IPS-20b (cell line): Measurements from ENCODE around the gene HOXD10.

Experiments used
- H3K27ac ChIP-seq: one replicate; pipeline ENCODE4 v1.5.1; 2013; ENCODE audit warnings: low read length
- H3K27me3 ChIP-seq: 2 replicates; pipeline ENCODE4 v1.6.1; 2013; ENCODE audit warnings: mild to moderate bottlenecking, low read length, inconsistent platforms; ENCODE audit not compliant: insufficient read depth
- H3K36me3 ChIP-seq: 2 replicates; pipeline ENCODE4 v1.6.1; 2013; ENCODE audit warnings: low read depth, mild to moderate bottlenecking, inconsistent platforms, low read length, moderate library complexity; ENCODE audit not compliant: insufficient read depth
- H3K4me1 ChIP-seq: 2 replicates; pipeline ENCODE4 v1.6.1; 2013; ENCODE audit warnings: mild to moderate bottlenecking, control low read depth, inconsistent platforms, low read length, moderate library complexity; ENCODE audit not compliant: insufficient read depth
- H3K4me3 ChIP-seq: 2 replicates; pipeline ENCODE4 v1.5.1; 2013; ENCODE audit warnings: mild to moderate bottlenecking, low read length, inconsistent platforms
- H3K9ac ChIP-seq: 2 replicates; pipeline ENCODE4 v1.6.1; 2013; ENCODE audit warnings: low read depth, mild to moderate bottlenecking, inconsistent platforms, low read length, moderate library complexity
- H3K9me3 ChIP-seq: 2 replicates; pipeline ENCODE4 v1.6.1; 2013; ENCODE audit warnings: mild to moderate bottlenecking, low read depth, low read length, inconsistent platforms; ENCODE audit not compliant: insufficient read depth

HOXD10 gene

GRCh38 chr2:176078541-176079284 is 37.9 kb upstream of the HOXD10 start:
- H3K4me1 ChIP-seq = no peaks in the 10 kb centered on the region
- H3K9me3 ChIP-seq = peaks cover 6% of the 10 kb centered on the region; the same call in 1 of the 2 replicates
- H3K9ac ChIP-seq = no peak overlapping the region
- peaks cover 99% of the 10 kb centered on the region for H3K27me3 ChIP-seq
- H3K4me3 ChIP-seq = peak overlapping the region; percentile 49
- H3K27ac ChIP-seq = no peak overlapping the region
- H3K36me3 ChIP-seq = no peaks in the 10 kb centered on the region

DNA sequence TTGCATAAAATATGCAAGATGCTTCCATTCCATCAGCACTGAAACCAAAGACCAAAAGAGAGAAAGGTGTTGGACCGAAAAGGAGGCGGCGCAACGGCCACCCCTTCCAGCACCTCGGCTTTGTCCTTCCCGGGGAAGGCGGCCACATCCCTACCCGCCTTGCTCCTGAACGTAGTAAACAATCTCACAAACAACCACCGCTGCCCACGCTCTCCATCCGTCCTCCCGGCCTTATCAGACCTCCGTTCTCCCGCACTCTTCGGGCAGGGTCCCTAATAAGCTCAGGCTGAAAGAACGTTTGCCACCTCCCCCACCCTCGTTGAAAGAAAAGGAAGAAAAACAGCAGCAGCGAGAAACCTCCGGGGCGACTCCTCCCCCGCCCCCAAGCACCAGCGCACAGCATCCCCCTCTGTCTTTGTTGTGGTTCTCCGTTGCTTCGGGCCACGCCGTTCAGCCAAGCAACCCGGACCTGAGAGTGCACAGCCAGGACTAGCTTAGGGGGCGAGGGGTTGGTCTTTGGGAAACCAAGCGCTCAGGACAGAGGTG is 37.2 kb upstream of the HOXD10 start:
- Histone ChIP-seq H3K4me1 (no peaks in the 10 kb centered on the region), H3K36me3 (no peaks in the 10 kb centered on the region), H3K27ac (no peak overlapping the region), H3K27me3 (peaks cover 99% of the 10 kb centered on the region), H3K4me3 (peak overlapping the region; percentile 49), H3K9me3 (peaks cover 10% of the 10 kb centered on the region; the same call in 1 of the 2 replicates), H3K9ac (no peak overlapping the region)

DNA sequence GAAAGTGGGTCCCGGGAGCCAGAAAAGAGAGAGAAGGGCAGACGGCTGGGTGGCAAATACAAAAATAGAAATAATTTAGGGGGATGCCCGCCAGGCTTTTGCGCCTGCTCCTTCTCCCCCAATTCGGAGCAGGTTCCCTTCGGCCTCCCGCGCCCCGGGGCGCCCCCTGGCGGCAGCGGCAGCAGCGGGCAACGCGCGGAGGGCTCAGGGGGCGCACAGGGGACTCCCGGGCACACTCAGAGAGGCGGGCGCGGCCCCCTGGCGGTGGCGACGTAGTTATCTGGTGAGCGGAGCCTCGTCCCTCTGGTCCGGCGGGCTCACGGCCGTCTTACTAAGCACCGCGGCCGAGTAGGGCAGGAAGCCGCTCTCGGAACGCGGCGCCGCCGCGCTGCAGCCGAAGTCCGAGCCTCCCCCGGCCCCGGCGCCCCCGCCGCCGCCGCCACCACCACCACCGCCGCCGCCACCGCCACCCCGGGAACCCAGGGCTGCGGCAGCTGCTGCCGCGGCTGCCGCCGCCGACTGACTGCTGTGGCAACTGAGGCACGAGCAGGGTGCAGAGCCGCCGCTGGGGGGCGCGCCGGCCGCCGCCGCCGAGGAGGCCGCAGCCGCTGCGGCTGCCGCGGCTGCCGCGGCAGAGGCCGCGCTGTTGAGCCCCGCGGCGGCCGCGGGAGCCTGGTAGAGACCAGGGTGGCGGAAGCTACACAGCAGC is 36.6 kb upstream of the HOXD10 start:
- H3K4me3 ChIP-seq = peak overlapping the region; percentile 49
- no peaks in the 10 kb centered on the region for H3K36me3 ChIP-seq
- no peak overlapping the region for H3K27ac ChIP-seq
- no peak overlapping the region for H3K9ac ChIP-seq
- no peaks in the 10 kb centered on the region for H3K4me1 ChIP-seq
- peaks cover 10% of the 10 kb centered on the region; the same call in 1 of the 2 replicates for H3K9me3 ChIP-seq
- peaks cover 99% of the 10 kb centered on the region for H3K27me3 ChIP-seq

DNA sequence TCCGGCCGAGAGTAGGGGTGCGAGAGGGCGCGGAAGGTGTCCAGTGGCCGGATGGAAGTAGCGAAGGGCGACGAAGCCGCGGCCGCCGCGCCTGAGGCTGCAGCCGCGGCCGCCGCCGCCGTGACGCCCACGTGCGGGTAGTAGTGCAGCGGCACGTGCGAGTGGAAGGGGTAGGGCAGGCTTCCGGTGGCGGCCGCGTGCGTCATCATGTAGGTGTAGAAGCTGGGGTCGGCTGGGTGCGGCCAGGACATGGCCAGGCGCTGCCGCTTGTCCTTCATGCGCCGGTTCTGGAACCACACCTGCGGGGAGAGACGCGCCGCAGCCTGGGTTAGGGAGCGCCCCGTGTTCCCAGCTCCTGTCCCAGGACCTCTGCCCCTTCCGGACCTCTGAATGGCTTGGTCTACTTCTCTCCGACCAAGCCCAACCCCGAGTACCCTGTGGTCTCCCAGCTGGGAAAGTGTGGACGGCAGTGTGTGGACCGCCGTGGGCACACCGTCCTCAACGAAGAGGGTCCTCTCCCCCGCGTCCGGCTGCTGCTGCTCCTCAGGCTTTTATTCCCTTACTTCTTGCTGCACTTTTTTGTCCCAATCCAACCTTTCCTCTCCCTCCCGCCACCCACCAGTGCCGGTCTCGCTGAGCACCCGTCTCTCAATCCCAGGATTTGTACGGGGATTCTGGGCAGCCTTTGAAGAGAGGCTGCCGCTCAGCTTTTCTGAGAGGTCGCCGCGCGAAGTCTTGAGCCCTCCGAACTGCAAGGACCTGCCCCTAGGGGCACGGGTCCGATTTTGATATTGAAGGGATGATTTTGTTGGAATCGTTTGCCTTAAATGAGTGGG is 35.8 kb upstream of the HOXD10 start:
- Histone ChIP-seq H3K9ac (no peak overlapping the region), H3K27me3 (peaks cover 99% of the 10 kb centered on the region), H3K27ac (no peak overlapping the region), H3K9me3 (peaks cover 10% of the 10 kb centered on the region; the same call in 1 of the 2 replicates), H3K4me3 (peak overlapping the region; percentile 38; the same call in 1 of the 2 replicates), H3K4me1 (no peaks in the 10 kb centered on the region), H3K36me3 (no peaks in the 10 kb centered on the region)

DNA sequence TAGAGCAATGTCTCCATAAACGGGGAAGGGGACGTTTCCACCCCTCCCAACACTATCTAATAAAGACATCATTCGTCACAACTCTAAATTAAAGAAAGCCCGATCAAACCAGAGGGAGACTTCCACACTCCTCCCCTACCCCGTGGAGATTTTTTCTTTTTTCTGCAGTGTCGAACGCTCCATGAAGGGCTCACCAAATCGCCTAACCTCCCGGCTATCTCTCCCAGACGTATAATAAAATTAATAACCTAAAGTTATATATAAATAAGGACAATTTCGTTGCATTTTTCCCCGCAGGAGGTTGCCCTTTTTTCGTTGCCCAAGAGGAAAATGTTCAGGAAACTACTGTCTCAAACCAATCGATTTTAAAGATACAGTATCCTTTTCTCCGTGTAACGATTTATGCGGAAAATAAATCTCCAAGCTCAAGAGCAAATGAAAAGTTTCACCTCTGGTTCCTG is 35.2 kb upstream of the HOXD10 start:
- peaks cover 10% of the 10 kb centered on the region; the same call in 1 of the 2 replicates for H3K9me3 ChIP-seq
- no peaks in the 10 kb centered on the region for H3K36me3 ChIP-seq
- no peak overlapping the region for H3K27ac ChIP-seq
- H3K27me3 ChIP-seq = peaks cover 99% of the 10 kb centered on the region
- H3K4me3 ChIP-seq = no peak overlapping the region
- no peaks in the 10 kb centered on the region for H3K4me1 ChIP-seq
- no peak overlapping the region for H3K9ac ChIP-seq

DNA sequence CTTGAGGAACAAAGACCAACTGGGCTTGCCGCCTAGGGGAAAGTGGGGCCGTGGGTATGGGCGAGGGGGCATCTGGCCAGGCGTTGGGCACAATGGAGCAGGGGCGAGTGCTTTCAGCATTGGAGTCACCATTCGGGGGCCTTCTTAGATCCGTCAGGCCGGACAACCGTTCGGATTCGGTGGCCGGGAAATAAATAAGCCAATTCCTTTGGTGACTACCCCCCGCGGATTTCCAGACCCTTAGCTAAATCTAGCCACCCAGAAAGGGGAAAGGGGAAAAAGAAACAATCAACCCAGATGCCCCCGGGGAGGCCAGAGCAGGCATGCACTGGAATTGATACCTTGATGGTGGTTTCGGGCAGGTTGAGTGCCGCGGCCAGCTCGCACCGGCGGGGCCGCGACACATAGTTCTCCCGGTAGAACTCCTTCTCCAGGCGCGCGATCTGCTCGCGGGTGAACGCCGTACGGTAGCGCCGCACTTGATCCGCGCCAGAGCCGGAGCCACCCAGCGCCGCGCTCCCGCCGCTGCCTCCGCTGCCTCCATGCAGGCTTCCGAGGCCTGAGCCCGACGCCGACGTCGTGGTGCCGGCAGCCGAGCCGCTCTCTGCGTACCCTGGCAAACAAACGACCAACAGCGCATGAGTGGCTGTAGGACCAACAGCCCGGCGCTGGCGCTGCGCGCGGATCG is 34.6 kb upstream of the HOXD10 start:
- Histone ChIP-seq H3K4me3 (no peak overlapping the region), H3K4me1 (no peaks in the 10 kb centered on the region), H3K9ac (no peak overlapping the region), H3K36me3 (no peaks in the 10 kb centered on the region), H3K27me3 (peaks cover 99% of the 10 kb centered on the region), H3K9me3 (peaks cover 10% of the 10 kb centered on the region; the same call in 1 of the 2 replicates), H3K27ac (no peak overlapping the region)

DNA sequence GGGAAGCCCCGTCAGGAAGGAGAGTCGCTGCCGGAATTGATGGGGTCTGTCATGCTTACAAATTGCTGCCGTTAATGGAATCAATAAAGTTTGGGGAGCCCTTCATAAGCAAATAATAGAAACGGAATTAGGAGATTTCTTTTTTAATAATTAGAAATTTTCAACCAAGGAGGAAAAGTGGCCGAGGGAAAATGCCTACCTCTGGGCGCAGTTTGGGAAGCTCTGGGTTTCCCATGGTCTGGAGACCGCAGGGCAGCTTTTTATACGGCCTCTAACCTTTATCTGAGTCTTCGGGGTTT is 34.1 kb upstream of the HOXD10 start:
- no peak overlapping the region for H3K4me3 ChIP-seq
- peaks cover 10% of the 10 kb centered on the region; the same call in 1 of the 2 replicates for H3K9me3 ChIP-seq
- H3K27me3 ChIP-seq = peaks cover 99% of the 10 kb centered on the region
- no peak overlapping the region for H3K9ac ChIP-seq
- H3K4me1 ChIP-seq = no peaks in the 10 kb centered on the region
- no peaks in the 10 kb centered on the region for H3K36me3 ChIP-seq
- no peak overlapping the region for H3K27ac ChIP-seq

DNA sequence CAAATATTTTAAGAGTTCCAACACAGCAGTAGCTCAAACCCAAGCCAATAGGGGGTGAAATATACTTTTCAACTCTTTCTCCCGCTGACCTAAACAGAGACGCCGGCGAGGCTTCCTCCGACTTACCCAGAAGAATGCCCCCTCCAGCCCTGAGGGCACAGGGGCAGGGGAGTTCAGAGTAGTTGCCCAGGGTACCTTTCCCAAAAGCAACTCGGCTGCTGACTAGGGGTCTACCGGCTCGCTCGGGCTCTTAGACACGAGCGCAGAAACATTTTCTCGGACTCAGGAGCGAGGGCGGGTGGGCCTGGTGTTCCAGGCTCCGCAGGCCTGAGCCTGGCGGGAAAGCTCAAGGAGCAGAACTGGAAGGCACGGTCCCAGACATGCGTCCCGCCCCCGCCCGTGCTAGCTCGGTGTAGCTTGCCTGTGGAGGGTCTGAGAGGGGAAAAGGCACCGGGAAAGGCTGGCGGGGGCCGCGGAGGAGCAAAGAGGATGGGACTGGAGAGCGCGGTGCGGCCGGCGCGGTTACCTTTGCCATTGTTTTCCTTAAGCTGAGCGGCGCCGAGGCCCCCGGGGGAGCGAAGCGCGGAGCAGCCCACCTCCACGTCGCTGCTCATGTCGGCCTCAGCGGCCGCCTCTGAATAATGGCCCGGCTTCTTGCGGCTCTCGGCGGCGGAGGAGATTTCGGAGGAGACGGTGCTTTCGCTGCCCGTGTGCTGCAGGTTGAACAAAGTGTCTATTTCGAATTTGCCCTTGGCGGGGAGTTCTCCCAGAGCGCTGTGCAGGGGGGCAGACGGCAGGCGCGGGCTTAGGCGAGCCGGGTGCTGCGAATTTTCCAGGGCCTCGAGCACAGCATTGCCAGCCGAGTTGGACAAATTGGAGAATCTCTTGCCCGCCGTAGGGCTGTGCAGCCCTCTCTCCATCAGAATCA is 33.5 kb upstream of the HOXD10 start:
- H3K4me1 ChIP-seq = no peaks in the 10 kb centered on the region
- no peak overlapping the region for H3K9ac ChIP-seq
- H3K27ac ChIP-seq = no peak overlapping the region
- no peak overlapping the region for H3K4me3 ChIP-seq
- no peaks in the 10 kb centered on the region for H3K36me3 ChIP-seq
- H3K27me3 ChIP-seq = peaks cover 99% of the 10 kb centered on the region
- peaks cover 10% of the 10 kb centered on the region; the same call in 1 of the 2 replicates for H3K9me3 ChIP-seq

- no peak within 1 kb of the TSS for H3K4me3 ChIP-seq
- H3K27ac ChIP-seq = no peak within 1 kb of the TSS
- peaks cover 99% of the 10 kb centered on the region for H3K27me3 ChIP-seq
- peaks cover 4% of the 10 kb centered on the region; the same call in 1 of the 2 replicates for H3K4me1 ChIP-seq
- no peak within 1 kb of the TSS for H3K9ac ChIP-seq
- H3K36me3 ChIP-seq = no peaks in the 10 kb centered on the region
- H3K9me3 ChIP-seq = peaks cover 10% of the 10 kb centered on the region; the same call in 1 of the 2 replicates
Measured at GRCh38 chr2:176083796-176084261, 32.7 kb upstream of the HOXD10 start, which contains the start of gene EVX2. Gene EVX2, minus strand, starts transcription at chr2:176083962. Its CDS starts 186 bp downstream, at chr2:176083776.

- Histone ChIP-seq H3K27ac (no peak overlapping the region), H3K4me3 (no peak overlapping the region), H3K36me3 (no peaks in the 10 kb centered on the region), H3K4me1 (peaks cover 4% of the 10 kb centered on the region; the same call in 1 of the 2 replicates), H3K9me3 (peaks cover 10% of the 10 kb centered on the region; the same call in 1 of the 2 replicates), H3K9ac (no peak overlapping the region), H3K27me3 (peaks cover 99% of the 10 kb centered on the region)
Measured at GRCh38 chr2:176084611-176085119, 31.9 kb upstream of the HOXD10 start.
